ENCODE data around the gene VOPP1.
A peak's percentile ranks its signal among the peaks of the same experiment; 100 is the strongest.

The VOPP1 gene

GRCh38 chr7:55558962-55559920 lies 13.1 kb downstream of the VOPP1 start:
- no peak overlapping the region for H3K4me3 ChIP-seq (ENCODE audit: low read depth, low read length)
- no peak for TF ChIP-seq CTCF (IDR thresholded peaks at IDR 0.05; ENCODE audit: borderline replicate concordance, insufficient read depth, low read depth, low read length)

DNA sequence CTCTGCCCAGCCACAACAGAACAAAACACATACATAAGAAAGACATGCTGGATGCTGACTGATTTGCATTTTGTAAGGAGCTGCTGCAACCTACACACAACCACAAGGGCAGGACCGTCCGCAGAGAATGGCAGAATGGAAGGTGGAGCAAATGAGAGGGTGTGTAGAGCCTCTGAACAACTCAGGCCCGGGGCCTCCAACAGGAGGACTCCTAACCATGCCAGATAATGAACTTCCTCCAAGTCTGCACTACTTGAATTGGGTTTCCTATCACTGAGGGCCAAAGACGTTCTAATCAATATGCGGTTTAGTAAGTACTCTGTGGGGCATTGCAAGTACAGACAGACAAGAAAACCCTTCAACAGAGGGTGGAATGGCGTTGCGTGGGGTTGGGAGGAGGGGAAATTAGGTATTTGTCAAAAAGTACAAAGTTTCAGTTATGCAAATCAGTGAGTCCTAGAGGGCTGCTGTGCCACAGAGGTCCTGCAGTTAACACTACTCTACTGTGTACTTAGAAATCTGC lies 14.6 kb downstream of the VOPP1 start:
- peak overlapping the region; percentile 24 for H3K4me3 ChIP-seq (ENCODE audit: low read depth, low read length)
- peak; percentile 35; the same call in 1 of the 2 replicates for TF ChIP-seq CTCF (IDR thresholded peaks at IDR 0.05; ENCODE audit: borderline replicate concordance, insufficient read depth, low read depth, low read length)

DNA sequence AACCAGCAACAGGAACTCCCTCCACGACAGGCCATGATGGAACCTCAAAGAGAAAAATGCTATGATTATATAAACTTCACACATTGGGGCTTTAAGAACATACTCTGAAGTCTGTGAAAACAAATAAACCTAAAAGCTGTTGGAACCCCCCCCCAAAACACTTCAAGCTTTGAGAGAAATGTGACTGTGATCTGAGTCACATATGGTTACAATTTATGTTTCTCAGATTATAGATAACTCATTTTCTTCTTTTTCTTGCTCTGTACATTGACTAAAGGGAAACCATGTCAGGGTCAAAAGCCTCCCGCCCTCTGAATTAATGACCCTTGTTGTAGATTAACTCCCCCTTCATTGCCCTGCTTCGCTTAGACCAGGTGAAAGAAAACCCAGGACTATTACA lies 15.8 kb downstream of the VOPP1 start:
- no peak for TF ChIP-seq CTCF (IDR thresholded peaks at IDR 0.05; ENCODE audit: borderline replicate concordance, insufficient read depth, low read depth, low read length)
- no peak overlapping the region for H3K4me3 ChIP-seq (ENCODE audit: low read depth, low read length)

DNA sequence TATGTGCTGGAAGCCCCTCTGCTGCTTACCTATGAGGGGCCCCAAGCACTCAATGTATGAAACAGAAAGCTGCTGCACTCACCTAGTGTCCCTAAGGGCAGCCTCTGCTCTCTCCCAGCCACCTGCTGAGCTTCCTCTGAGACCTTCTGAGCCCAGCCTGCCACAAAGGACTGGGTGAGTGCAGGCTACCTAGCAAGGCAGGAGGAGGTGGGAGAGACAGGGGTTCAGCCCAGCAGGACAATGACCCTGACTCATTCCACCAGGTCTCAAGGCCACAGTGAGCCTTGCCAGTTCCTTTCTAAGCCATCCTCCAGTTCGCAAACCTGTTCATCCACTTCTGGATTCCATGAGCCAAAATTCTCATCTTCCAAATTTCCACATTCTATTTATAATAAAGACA lies 16.3 kb downstream of the VOPP1 start:
- no peak overlapping the region for H3K4me3 ChIP-seq (ENCODE audit: low read depth, low read length)
- TF ChIP-seq CTCF (IDR thresholded peaks at IDR 0.05; ENCODE audit: borderline replicate concordance, insufficient read depth, low read depth, low read length), result no peak

GRCh38 chr7:55555160-55555559 lies 17.1 kb downstream of the VOPP1 start:
- no peak for TF ChIP-seq CTCF (IDR thresholded peaks at IDR 0.05; ENCODE audit: borderline replicate concordance, insufficient read depth, low read depth, low read length)
- no peak overlapping the region for H3K4me3 ChIP-seq (ENCODE audit: low read depth, low read length)

GRCh38 chr7:55554038-55554437 lies 18.3 kb downstream of the VOPP1 start:
- TF ChIP-seq CTCF (IDR thresholded peaks at IDR 0.05; ENCODE audit: borderline replicate concordance, insufficient read depth, low read depth, low read length), result no peak
- H3K4me3 ChIP-seq (ENCODE audit: low read depth, low read length), result no peak overlapping the region

DNA sequence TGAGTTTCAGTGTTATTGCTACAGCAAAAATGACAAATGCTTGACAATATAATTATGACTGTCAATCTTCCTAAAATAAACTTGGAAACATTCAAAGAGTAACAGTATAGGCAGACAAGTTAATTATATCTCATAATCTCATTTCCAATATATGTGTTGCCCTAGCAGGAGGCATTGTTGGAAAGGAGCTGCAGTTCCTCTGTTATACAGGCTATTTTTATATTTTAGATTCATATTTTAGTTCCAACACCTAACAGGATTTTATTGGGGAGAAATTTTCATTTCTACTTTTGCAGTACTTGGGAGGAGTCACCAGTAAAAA lies 19.3 kb downstream of the VOPP1 start:
- no peak overlapping the region for H3K4me3 ChIP-seq (ENCODE audit: low read depth, low read length)
- TF ChIP-seq CTCF (IDR thresholded peaks at IDR 0.05; ENCODE audit: borderline replicate concordance, insufficient read depth, low read depth, low read length), result no peak
